Stomach smooth muscle (tissue), 2 donors: ENCODE measurements around the gene PGAM1.
"Not testable (repeated sequence)": the region's sequence is repeated elsewhere in the genome, so short reads cannot be mapped to it uniquely, and the experiment has no call there.

Experiments used
- H3K27ac ChIP-seq: one replicate; pipeline ENCODE4 v1.7.0; 2013; ENCODE audit warnings: mild to moderate bottlenecking, low read length, inconsistent platforms
- H3K27me3 ChIP-seq, 2 donors: one replicate each; pipeline ENCODE4 v1.7.0; 2013; ENCODE audit warnings: low read length in 2 of 2; ENCODE audit not compliant: insufficient read depth in 2 of 2, control insufficient read depth in 1 of 2
- H3K36me3 ChIP-seq, 2 donors: one replicate each; pipeline ENCODE4 v1.7.0; 2013; ENCODE audit warnings: low read length in 2 of 2; ENCODE audit not compliant: control insufficient read depth in 2 of 2, insufficient read depth in 2 of 2
- H3K4me1 ChIP-seq: one replicate; pipeline ENCODE4 v1.7.0; 2013; ENCODE audit warnings: low read length; ENCODE audit not compliant: control insufficient read depth, insufficient read depth
- H3K4me3 ChIP-seq, 2 donors: one replicate each; pipeline ENCODE4 v1.7.0; 2013; ENCODE audit warnings: low read length in 2 of 2
- H3K9ac ChIP-seq, 2 donors: one replicate each; pipeline ENCODE4 v1.7.0; 2013; ENCODE audit warnings: low read length in 2 of 2, mild to moderate bottlenecking in 1 of 2
- H3K9me3 ChIP-seq, 2 donors: one replicate each; pipeline ENCODE4 v1.7.0; 2013; ENCODE audit warnings: low read length in 2 of 2; ENCODE audit not compliant: control insufficient read depth in 2 of 2
- donor health status: healthy.
- donor health status: Pancreatic carcinoma.

Gene PGAM1

DNA sequence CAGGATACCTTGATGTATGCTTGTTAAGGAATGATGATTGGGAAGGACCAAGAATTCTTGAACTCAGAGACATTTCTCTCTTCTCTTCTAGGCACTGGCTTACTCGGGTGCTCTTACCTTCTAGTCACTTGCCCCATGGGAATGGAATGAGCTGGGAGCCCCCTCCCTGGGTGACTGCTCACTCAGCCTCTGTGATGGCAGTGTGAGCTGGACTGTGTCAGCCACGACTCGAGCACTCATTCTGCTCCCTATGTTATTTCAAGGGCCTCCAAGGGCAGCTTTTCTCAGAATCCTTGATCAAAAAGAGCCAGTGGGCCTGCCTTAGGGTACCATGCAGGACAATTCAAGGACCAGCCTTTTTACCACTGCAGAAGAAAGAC, 30.7 kb downstream of the PGAM1 start:
- Histone ChIP-seq H3K36me3 (peaks cover 57 to 64% of the 10 kb centered on the region in 2 donors), H3K27ac (peak overlapping the region; percentile 11), H3K9me3 (no peaks in the 10 kb centered on the region), H3K4me1 (peaks cover 19% of the 10 kb centered on the region), H3K9ac (no peak overlapping the region), H3K4me3 (no peak overlapping the region), H3K27me3 (no peaks in the 10 kb centered on the region)

GRCh38 chr10:97459111-97459510, 33.1 kb downstream of the PGAM1 start:
- Histone ChIP-seq H3K9ac (no peak overlapping the region), H3K4me3 (no peak overlapping the region), H3K9me3 (no peaks in the 10 kb centered on the region), H3K36me3 (peaks cover 58 to 70% of the 10 kb centered on the region in 2 donors), H3K4me1 (peaks cover 10% of the 10 kb centered on the region), H3K27ac (no peak overlapping the region), H3K27me3 (no peaks in the 10 kb centered on the region)

DNA sequence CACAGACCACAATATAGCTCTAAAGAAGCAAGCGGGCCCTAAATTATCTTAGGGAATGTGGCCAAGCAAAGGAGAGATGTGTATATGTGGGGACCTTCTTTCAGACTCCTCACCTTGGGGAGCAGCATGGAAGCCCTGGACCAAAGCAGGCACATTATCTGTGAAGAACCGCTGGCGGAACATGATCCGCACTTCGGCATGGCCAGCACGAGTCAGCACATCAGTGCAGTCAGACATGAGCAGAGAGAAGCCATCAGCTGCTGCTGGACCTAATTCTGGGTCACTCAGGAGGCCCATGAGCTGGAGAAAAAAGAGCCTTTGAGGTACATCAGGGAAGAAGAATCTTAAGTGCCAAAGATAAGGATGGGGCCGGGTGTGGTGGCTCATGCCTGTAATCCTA, 33.9 kb downstream of the PGAM1 start:
- Histone ChIP-seq H3K4me3 (no peak overlapping the region), H3K27ac (no peak overlapping the region), H3K9ac (no peak overlapping the region)

DNA sequence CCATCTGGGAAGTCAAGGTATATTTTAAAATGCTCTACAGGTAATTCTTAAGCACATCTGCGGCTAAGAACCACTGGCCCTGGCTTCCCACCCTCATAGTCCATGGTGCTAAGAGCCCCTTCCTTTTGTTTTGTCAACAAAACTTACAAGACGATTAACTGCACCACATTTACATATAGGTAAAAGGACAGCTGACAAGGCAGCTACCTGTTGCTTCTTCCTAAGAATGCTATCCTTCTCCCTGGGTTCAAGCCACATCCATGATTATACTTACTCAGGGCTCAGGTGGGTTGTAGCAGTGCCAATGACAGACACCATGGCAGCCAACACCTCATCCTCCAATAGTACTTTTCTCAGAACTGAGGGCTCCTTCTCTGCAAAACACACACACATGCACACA, 36.3 kb downstream of the PGAM1 start:
- Histone ChIP-seq H3K36me3 (peaks cover 63 to 82% of the 10 kb centered on the region in 2 donors), H3K4me1 (peaks cover 4% of the 10 kb centered on the region), H3K27me3 (no peaks in the 10 kb centered on the region), H3K9me3 (no peaks in the 10 kb centered on the region), H3K27ac (no peak overlapping the region), H3K4me3 (no peak overlapping the region), H3K9ac (no peak overlapping the region)

More for the DNA sequence above, 33.9 kb downstream of the PGAM1 start:
- no peaks in the 10 kb centered on the region for H3K9me3 ChIP-seq
- peaks cover 4% of the 10 kb centered on the region for H3K4me1 ChIP-seq
- H3K36me3 ChIP-seq, result peaks cover 60 to 76% of the 10 kb centered on the region in 2 donors
- no peaks in the 10 kb centered on the region for H3K27me3 ChIP-seq

DNA sequence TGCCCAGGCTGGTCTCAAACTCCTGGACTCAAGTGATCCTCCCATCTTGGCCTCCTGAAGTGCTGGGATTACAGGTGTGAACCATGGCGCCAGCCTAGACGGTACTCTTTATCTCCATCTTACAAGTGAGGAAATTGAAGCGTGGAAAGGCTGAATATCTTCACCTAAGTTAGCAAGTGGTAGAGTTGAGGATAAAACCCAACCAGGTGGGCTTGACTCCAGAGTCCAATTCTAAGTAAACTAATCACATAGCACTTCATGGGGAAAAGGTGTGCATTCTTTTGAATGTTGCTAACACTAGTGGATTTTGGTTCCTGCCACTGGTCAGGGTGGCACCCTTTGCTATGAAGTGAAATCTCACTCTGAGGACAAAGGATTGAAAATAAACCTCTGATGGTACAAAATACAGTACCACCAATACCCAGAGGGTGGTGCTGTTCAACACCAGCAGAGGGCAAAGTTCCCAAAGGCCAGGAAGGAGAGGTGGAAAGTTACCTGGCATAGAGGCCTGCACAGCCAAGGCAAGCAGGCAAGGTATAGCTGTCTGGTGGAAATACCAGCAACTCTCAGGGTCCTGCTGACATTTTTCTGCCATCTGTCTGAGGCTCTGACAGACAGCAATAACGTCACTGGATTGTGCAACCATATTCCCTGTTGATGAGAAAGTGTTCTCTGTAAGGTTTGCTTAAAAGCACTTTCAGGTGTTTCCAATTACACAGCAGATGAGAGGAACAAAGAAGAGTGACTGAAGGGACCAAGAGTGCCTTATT, 37.6 kb downstream of the PGAM1 start:
- Histone ChIP-seq H3K27ac (no peak overlapping the region), H3K4me3 (no peak overlapping the region)

GRCh38 chr10:97464226-97464625, 38.2 kb downstream of the PGAM1 start:
- Histone ChIP-seq H3K9ac (no peak overlapping the region), H3K4me3 (no peak overlapping the region), H3K9me3 (no peaks in the 10 kb centered on the region), H3K27me3 (no peaks in the 10 kb centered on the region), H3K4me1 (peaks cover 4% of the 10 kb centered on the region), H3K36me3 (peaks cover 63 to 88% of the 10 kb centered on the region in 2 donors), H3K27ac (no peak overlapping the region)

More for the DNA sequence above, 37.6 kb downstream of the PGAM1 start:
- Histone ChIP-seq H3K9ac (no peak overlapping the region), H3K27me3 (no peaks in the 10 kb centered on the region), H3K36me3 (peaks cover 63 to 88% of the 10 kb centered on the region in 2 donors), H3K9me3 (no peaks in the 10 kb centered on the region), H3K4me1 (peaks cover 4% of the 10 kb centered on the region)

DNA sequence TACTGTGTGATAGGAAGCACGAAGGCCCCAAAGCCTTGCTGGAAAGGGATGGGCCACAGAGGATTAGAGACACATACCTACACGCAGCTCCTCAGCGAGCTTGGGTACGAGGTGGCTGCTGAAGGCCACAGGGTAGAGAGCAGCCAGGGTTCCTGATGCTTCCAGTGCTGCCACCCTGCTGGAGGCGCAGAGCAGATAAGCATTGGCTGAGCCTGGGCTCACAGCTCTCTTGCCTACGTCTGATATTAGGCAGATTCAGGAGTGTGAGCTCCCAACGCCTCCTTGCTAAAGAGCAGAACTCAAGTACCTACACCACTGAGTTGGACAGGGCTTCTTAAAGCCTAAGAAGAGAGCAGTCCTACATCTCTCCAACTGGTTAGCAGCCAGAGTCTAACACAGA, 40.0 kb downstream of the PGAM1 start:
- H3K9ac ChIP-seq, result no peak overlapping the region
- peak overlapping the region; percentile 13 for H3K27ac ChIP-seq
- no peaks in the 10 kb centered on the region for H3K27me3 ChIP-seq
- no peak overlapping the region for H3K4me3 ChIP-seq
- peaks cover 4% of the 10 kb centered on the region for H3K4me1 ChIP-seq
- H3K9me3 ChIP-seq, result no peaks in the 10 kb centered on the region
- H3K36me3 ChIP-seq, result peaks cover 69 to 90% of the 10 kb centered on the region in 2 donors

- Histone ChIP-seq H3K4me1 (no peaks in the 10 kb centered on the region), H3K9me3 (no peaks in the 10 kb centered on the region), H3K9ac (no peak overlapping the region), H3K27ac (no peak overlapping the region), H3K36me3 (peaks cover 64 to 85% of the 10 kb centered on the region in 2 donors), H3K27me3 (no peaks in the 10 kb centered on the region), H3K4me3 (no peak overlapping the region)
These were observed 40.8 kb downstream of the PGAM1 start for GRCh38 chr10:97466755-97467154.

DNA sequence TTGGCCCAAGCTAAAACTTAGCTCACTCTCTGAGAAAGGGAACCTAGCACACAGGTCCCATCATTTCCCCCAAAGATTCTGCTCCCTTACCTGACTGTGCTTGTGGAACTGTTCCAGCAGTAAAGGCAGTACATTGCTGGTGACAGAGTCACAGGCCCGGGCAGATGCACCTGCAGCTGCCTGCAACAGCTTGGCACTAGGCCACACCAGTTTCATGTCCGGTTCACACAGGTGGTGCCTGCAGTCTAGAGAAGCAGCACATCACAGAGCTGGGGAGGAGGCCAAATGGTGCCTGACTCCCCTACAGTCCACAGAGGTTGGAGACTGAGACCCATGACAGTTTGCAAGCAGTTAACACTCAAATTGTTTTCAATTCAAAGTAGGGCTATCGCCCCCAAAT, 42.2 kb downstream of the PGAM1 start:
- no peaks in the 10 kb centered on the region for H3K27me3 ChIP-seq
- no peak overlapping the region for H3K4me3 ChIP-seq
- H3K9me3 ChIP-seq, result no peaks in the 10 kb centered on the region
- no peak overlapping the region for H3K27ac ChIP-seq
- no peak overlapping the region for H3K9ac ChIP-seq
- no peaks in the 10 kb centered on the region for H3K4me1 ChIP-seq
- H3K36me3 ChIP-seq, result peaks cover 56 to 79% of the 10 kb centered on the region in 2 donors

DNA sequence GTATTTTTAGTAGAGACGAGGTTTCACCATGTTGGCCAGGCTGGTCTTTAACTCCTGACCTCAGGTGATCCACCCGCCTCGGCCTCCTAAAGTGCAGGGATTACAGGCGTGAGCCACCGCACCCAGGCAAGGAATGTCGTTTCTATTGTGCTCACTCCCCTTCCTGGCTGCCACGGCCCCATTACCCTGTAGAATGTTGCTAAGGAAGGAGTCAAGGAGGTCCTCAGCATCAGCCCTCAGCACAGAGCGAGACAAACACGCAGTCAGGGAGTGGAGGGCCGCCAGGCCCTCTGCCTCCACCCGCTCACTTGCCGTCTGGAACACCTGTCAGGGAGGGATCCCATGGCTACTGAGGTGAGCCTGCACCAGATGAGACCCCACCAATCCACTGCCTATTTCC, 42.8 kb downstream of the PGAM1 start:
- H3K36me3 ChIP-seq, result peaks cover 61 to 75% of the 10 kb centered on the region in 2 donors
- not testable (repeated sequence) for H3K27me3 ChIP-seq, H3K27ac ChIP-seq, H3K9me3 ChIP-seq, H3K4me1 ChIP-seq, H3K4me3 ChIP-seq
- H3K9ac ChIP-seq, result peak overlapping the region in 1 of 2 donors; percentile 36

GRCh38 chr10:97474918-97475317, 48.9 kb downstream of the PGAM1 start:
- Histone ChIP-seq H3K36me3 (peaks cover 65% of the 10 kb centered on the region in 2 donors), H3K9me3 (no peaks in the 10 kb centered on the region), H3K27me3 (no peaks in the 10 kb centered on the region), H3K4me1 (peaks cover 4% of the 10 kb centered on the region), H3K4me3 (no peak overlapping the region), H3K9ac (no peak overlapping the region), H3K27ac (no peak overlapping the region)
